ENCODE measurements around the gene CDK17.

The CDK17 gene

DNA sequence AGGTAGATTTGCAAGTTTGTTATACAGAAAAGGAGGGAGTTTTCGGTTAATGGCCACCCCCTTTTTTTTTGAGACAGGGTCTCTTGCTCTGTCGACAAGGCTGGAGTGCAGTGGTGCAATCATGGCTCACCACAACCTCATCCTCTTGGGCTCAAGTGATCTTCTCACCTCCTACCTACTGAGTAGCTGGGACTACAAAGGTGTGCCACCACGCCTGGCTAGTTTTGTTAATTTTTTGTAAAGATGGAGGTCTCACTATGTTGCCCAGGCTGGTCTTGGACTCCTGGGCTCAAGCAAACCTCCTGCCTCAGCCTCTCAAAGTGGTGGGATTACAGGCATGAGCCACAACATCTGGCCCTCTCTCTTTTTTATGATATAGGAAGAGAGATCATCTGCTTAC lies 94.6 kb downstream of the CDK17 start:
- DNase-seq (ENCODE audit: low read depth) = no peak
- in situ Hi-C loops (cut with HindIII; ENCODE audit: low sequenced_read_pairs) = no loop called here
- H3K4me3 ChIP-seq (ENCODE audit: low read depth, low read length) = no peak overlapping the region
- TF ChIP-seq, protein P1, sequence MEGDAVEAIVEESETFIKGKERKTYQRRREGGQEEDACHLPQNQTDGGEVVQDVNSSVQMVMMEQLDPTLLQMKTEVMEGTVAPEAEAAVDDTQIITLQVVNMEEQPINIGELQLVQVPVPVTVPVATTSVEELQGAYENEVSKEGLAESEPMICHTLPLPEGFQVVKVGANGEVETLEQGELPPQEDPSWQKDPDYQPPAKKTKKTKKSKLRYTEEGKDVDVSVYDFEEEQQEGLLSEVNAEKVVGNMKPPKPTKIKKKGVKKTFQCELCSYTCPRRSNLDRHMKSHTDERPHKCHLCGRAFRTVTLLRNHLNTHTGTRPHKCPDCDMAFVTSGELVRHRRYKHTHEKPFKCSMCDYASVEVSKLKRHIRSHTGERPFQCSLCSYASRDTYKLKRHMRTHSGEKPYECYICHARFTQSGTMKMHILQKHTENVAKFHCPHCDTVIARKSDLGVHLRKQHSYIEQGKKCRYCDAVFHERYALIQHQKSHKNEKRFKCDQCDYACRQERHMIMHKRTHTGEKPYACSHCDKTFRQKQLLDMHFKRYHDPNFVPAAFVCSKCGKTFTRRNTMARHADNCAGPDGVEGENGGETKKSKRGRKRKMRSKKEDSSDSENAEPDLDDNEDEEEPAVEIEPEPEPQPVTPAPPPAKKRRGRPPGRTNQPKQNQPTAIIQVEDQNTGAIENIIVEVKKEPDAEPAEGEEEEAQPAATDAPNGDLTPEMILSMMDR (IDR thresholded peaks at IDR 0.05; ENCODE audit: low read depth, low read length, missing control alignments) = no peak

DNA sequence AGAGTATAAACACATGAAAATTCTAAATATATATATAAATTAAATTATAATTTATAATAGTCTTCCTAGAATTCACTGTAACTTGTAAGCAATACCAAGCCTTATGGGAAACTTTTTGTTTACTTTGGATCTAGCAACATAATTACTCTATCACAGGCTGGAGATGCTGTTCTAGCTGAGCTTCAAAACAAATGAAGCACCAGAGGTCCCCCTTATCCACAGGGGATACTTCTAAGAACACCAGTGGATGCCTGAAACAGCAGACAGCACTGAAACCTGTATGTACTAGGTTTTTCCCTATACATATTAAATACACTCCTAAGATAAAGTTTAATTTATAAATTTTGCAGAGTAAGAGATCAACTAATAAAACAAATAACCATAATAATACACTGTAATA lies 96.6 kb downstream of the CDK17 start:
- TF ChIP-seq, protein P1 (IDR thresholded peaks at IDR 0.05; ENCODE audit: low read depth, low read length, missing control alignments) = no peak
- DNase-seq (ENCODE audit: low read depth) = no peak
- in situ Hi-C loops (cut with HindIII; ENCODE audit: low sequenced_read_pairs) = loop anchor here (5.0 kb wide), 1 partner anchor 94 kb away; no protein-coding TSS in a partner anchor
- H3K4me3 ChIP-seq (ENCODE audit: low read depth, low read length) = no peak overlapping the region

- in situ Hi-C loops (cut with HindIII; ENCODE audit: low sequenced_read_pairs) = loop anchor here (5.0 kb wide), 1 partner anchor 95 kb away; no protein-coding TSS in a partner anchor
- no peak for DNase-seq (ENCODE audit: low read depth)
- H3K4me3 ChIP-seq (ENCODE audit: low read depth, low read length) = no peak overlapping the region
- TF ChIP-seq, protein P1 (IDR thresholded peaks at IDR 0.05; ENCODE audit: low read depth, low read length, missing control alignments) = no peak
Observed at GRCh38 chr12:96302687-96303310, 97.4 kb downstream of the CDK17 start.

- in situ Hi-C loops (cut with HindIII; ENCODE audit: low sequenced_read_pairs) = loop anchor here (5.0 kb wide), 1 partner anchor 96 kb away; no protein-coding TSS in a partner anchor
- DNase-seq (ENCODE audit: low read depth) = no peak
- TF ChIP-seq, protein P1 (IDR thresholded peaks at IDR 0.05; ENCODE audit: low read depth, low read length, missing control alignments) = no peak
- H3K4me3 ChIP-seq (ENCODE audit: low read depth, low read length) = no peak overlapping the region
Observed at GRCh38 chr12:96301732-96302131, 98.5 kb downstream of the CDK17 start.

DNA sequence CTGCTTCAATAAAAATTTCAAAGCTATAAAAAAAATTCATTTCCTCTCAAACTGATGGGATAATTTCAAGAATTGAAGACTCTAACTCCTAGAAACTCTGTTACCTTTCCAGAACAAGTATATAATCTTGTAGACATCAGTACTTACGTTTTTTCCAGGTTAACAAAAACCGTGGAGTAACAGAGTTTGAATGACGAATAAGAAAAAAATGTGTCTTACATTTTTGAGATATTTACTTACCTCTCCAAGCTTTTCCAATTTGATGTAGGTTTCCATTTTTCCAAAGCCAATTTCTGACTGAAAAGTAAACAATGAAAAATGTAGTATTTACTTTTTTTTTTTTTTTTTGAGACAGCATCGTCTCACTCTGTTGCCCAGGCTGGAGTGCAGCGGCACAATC lies 100.2 kb downstream of the CDK17 start:
- no peak for DNase-seq (ENCODE audit: low read depth)
- in situ Hi-C loops (cut with HindIII; ENCODE audit: low sequenced_read_pairs) = loop anchor here (5.0 kb wide), 1 partner anchor 97 kb away; no protein-coding TSS in a partner anchor
- no peak overlapping the region for H3K4me3 ChIP-seq (ENCODE audit: low read depth, low read length)
- TF ChIP-seq, protein P1 (IDR thresholded peaks at IDR 0.05; ENCODE audit: low read depth, low read length, missing control alignments) = no peak

DNA sequence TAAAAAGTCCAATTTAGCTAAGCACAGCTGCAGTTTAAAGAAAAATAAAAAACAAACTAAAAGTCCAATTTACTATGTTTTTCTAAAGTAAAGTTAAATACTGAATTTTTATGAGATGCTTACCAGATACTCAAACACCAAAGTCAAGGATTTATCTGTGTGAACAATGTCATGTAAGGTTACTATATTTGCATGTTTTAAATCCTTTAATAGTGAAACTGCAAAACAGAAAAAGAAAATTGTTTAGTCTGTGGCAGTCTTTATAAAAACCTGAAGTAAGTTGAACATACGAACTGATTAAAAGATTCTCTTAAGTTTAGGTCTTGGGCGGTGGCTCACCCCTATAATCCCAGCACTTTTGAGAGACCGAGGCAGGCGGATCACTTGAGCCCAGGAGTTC lies 102.7 kb downstream of the CDK17 start:
- H3K4me3 ChIP-seq (ENCODE audit: low read depth, low read length) = no peak overlapping the region
- TF ChIP-seq, protein P1 (IDR thresholded peaks at IDR 0.05; ENCODE audit: low read depth, low read length, missing control alignments) = no peak
- DNase-seq (ENCODE audit: low read depth) = no peak
- in situ Hi-C loops (cut with HindIII; ENCODE audit: low sequenced_read_pairs) = no loop called here
